Superior temporal gyrus (tissue), 1 donor: ENCODE data around the gene ZNF219.

Source experiments
- DNase-seq: peaks from one replicate; pipeline ENCODE4 v3.0.0-alpha.2; 2016; ENCODE audit errors: extremely low spot score

Gene ZNF219

DNA sequence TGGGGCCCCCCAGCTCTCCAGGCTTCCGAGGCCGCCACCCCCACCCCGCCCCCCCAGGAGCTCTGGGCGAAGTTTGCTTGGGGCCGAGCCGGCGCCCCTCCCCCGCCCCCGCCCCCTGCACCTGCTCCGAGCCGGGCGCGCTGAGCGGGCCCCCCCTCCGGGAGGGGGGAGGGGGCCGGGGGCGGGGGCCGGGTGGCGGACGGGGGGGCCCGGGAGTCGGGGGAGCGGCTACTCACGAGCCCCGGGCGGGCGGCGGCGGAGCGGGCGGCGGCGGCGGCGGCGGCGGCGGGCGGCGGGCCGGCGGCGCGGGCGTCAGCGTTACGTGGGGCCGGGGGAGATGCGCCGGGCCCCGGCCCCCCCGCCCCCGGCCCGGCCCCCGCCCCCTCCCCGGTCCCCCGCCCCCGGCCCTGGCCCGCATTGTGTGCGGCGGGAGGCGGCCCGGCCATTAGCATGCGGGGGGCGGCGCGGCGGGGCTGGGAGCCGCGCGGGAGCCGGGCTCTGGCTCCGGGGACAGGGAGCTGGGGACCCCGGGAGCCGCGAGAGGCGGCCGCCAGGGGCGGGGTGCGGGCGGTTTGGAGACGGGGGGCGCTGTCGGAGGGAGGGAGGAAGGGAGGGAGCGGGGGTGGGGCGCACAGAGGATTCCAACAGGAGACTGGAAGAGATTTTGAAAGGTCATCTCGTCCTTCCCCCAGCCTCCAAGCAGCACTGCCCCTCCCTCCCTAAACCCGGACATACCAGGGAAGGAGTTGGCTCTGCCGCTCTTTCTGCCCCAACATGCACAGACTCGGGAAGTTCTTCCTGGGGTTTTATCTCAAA is at the start of gene ZNF219:
TSS of gene ZNF219 (minus strand) at position 580 of the 816 bp plus-strand sequence. CDS start 5,064 bp downstream, outside the sequence.
- no peak for DNase-seq

DNA sequence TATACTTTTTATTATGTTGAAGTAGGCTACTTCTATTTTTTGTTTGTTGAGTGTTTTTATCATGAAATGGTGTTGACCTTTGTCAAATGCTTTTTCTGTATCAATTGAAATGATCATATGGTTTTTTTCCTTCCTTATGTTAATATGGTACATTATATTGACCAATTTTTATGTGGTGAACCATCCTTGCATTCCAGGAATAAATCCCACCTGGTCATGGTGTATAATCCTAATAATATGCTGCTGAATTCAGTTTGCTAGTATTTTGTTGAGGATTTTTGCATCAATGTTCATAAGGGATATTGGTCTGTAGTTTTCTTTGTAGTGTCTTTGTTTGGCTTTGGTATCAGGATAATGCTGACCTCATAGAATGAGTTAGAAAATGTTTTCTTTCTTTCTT is 47.0 kb upstream of the ZNF219 start:
- DNase-seq: no peak

DNA sequence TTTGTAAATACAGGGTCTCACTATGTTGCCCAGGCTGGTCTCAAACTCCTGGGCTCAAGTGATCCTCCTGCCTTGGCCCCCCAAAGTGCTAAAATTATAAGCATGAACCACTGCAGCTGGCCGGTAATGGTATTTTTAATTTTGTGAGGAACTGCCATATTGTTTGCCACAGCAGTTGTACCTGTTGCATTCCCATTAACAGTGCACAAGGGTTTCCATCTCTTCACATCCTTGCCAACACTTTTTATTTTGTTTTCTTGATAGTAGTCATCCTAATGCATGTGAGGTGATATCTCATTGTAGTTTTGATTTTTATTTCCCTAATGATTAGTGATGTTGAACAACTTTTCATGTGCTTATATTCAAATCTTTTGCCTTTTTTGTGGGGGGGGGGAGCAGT is 43.9 kb upstream of the ZNF219 start:
- no peak for DNase-seq

DNA sequence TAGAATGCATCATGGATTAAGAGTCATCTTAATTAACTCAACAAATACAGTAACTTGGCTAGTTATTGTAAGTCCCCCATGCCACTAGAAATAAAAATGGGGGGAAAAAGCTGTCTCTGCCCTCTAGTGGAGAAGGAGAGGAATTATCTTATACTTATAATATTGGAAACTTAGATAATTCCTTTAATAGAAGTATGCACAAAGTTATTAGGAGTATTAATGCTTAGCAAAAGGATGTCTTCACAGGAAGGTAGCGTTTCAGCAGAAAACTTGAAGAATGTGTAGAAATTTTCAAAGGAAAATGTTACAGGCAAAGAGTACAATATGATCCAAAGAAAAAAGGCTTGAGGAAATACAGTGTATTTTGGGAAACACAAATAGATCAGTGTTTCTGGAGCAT is 37.6 kb upstream of the ZNF219 start:
- DNase-seq: peak; percentile 16

DNA sequence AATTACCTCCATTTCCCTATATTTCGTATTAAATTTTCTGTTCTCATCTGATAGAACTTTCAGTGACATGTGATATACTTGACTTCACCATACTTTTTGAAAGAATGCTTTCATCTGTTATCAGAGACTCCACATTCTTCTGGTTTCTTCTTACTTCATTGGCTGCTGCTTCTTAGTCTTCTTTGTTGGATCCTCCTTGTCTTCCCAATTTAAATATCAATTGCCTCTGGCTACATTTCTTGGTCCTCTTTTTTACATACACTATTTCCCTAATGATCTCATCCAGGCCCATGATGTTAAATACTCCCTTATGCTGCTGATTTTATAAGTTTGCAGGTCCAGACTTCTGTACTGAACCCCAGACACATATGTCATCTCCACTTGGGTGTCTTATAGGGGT is 35.4 kb upstream of the ZNF219 start:
- DNase-seq: no peak

DNA sequence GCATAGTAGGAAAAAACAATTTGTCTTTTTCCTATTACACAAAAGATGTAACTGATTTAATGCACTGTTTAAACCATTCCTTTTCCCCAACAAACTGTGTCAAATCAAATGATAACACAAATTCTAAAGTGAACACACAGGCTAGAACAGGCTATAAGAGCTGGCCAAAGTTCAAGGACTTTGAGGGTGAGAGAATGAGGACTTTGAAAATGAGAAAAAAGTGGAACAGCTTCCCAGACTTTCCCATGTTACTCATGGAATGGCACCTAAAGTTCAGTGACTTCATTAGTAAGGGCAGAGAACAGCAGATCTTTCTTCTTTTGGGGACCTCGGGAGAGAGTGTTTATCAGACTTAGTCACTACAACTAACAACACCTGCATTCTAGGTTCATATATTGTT is 25.0 kb upstream of the ZNF219 start:
- DNase-seq: no peak

DNA sequence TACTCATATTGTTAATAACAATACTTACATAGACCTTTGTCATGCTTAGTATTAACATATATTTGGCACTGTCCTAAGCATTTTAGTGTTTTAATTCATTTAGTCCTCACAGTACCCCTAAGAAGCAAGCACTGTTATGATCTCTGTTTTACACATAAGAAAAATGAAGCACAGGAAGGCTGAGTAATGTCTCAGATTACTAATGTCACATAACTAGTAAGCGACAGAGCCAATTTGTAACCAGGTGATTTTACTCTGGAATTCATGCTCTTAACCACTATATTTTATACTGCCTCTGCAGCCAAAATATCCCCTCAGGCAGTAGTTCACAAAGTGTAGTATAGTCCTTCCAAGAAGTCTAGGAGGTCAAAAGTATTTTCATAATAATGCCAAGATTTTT is 22.7 kb upstream of the ZNF219 start:
- no peak for DNase-seq

DNA sequence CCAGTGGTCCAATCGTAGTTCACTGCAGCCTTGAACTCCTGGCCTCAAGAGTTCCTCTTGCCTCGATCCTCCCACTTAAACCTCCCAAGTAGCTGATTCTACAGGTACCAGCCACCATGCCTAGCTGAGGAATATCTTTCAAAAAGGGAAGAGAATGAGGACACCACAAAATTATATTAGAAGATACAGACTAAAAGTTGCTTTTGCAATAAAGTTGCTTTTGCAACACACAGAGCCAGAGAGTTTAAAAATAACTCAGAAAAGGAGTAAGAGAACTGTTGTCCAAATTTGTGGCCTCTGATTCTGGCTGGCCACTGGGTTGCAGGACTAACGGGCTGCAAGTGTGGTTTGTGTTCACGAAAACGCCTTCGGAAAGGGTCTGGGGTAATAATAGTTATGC is 22.2 kb upstream of the ZNF219 start:
- DNase-seq: no peak

DNA sequence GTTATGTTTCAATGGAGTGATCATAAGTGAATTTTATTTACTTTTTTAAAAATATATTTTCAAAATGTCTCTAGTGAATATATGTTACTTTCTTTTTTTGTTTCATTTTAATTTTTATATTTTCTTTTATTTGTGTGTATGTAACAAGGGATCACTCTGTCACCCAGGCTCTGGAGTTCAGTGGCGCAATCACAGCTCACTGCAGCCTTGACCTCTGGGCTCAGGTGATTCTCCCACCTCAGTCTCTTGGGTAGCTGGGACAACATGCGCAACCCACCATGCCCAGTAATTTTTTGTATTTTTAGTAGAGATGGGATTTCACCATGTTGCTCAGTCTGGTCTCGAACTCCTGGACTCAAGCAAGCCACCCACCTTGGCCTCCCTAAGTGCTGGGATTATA is 20.5 kb upstream of the ZNF219 start:
- no peak for DNase-seq

DNA sequence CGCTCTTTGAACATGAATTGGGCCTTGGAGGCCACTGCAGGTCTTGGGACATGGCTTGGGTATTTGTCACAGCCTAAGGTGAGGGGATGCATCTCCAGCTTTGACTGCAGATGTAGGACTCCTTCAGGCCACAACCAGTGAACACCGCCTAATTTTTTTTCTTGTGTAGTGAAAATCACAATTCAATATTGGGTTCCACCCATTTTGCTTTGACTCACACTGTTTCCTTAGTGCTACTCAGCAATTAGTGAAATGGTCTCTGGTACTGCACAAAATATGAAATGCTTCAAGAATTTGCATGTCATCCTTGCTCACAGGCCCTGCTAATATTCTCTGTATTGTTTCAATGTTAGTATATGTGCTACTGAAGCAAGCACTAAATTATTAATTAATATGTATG is 14.9 kb upstream of the ZNF219 start:
- DNase-seq: no peak

DNA sequence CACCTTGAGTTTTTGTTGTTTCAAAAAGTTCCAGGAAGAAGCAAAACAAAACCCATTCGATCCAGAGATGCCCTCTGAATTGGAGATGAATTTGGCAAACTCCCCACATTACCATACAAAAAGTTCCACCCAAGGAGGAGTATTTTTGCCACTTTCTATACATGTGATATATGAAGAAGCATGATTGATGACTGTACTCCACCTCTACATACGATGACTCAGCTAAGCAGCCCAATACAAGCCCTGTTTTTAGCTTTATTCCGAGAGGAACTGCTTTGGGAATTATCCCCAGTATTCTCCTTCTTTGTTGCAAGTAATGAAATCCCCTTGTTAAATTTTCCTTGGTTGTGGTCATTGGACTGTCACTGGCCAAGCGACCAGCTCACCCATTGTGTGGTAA is 13.8 kb upstream of the ZNF219 start:
- DNase-seq: no peak

DNA sequence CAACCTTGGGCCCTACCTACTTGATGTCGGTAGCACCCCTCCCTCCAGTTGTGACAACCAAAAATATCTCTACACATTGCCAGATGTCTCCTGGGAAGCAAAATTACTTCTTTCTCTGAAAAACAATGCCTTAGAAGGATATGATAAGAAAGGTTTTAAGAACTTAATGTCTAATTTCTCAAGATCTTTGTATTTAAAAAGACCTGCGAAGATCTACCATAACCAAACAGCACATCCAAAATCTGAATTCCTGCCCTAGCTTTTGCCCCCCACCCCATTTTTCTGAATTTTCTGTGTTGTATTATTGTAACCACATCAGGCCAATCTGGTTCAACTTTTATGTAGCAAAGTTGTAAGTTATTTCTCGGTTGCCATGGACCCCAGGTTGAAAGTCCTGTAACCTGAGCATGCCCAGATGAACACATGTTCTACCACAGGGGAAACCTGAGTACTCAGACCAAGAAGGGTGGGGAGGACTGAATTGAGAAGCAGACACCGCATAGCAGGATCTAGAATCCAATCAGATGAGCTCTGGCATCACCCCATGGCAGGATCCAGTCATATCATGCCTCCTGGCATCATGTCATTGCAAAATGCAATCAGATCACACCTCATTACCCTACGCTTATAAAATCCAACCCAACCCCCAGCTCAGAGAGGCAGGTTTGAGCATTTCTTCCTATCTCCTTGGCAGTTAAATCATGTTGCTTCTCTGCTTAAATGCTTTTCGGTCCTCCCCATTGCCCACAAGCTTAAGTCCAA is 11.1 kb upstream of the ZNF219 start:
- no peak for DNase-seq

DNA sequence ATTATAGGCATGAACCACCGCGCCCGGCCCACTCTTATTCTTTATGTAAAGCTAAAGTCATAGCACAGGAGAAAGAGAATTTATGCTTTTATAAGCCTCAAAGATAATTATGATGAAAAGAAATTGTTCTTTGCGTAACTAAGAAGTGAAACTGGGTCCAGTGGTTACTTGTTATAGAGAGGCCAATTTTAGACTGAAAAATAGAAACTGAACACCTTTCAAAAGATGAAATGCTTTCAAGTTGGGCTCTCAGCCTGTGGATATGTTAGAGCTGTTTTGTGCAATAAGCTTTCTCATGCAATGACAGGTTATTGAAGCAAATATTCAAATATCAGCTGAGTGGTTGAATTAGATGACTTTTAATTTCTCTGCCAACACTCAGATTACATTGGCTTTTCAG is 10.3 kb upstream of the ZNF219 start:
- no peak for DNase-seq

DNA sequence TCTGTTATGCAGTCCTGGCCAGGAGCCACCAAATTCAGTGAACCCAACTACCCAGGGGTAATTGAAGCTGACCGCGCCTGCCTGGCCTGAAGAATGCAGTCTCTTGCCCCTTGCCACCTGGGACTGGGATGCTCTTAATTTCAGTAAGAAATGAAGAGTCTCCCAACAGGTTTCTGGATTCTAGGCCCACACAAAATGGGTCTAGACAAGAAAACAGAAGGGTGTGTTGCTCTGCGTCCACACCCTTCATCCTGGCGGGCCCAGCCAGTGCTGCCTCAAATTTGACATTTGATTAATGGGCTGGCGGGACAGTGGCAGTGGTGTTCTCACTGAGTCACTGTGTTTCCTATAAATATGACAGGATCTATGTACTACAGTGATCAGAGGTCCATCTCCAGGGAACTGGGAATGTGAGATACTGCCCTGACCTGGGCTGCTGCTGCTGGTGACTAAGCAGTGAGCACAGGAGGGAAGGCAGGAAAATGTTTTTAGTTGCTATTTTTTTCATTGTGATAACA is 8.9 kb upstream of the ZNF219 start:
- no peak for DNase-seq

DNA sequence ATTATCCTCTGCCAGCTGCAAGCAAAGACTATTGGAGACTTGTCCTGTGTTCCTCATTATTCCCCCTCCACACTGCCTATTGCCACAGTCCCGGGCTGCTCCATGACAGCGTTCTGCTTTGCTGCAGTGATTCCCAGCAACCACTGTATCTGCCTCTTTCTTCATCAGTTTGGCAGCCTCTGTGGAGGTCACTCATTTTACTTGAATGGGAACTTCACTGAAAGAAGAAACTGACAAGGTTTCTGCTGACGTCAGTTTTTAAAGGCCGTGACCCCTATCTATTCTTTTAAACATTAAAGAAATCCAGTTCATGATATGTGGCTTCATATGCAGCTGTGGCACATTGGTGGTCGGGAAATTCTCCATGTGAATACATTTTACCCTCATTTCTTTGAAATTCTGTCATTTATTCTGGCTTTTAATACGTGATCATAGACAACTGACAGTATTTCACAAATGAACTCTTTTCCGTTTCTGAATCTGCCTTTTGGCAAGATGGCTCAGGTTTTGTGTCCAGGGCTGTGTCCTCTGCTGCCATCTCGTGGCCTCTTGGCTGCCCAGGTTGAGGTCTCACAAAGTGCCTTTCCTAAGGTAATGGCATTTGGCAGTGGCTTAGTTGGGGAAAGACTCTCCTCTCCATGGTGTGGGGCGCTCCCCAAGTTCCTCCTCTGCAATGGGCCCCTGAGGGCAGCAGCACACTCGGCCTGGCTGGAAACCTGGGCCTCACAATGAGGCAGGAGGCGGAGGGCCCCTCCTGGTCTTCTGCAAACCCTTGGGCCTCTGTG is 8.2 kb upstream of the ZNF219 start:
- DNase-seq: peak; percentile 90

DNA sequence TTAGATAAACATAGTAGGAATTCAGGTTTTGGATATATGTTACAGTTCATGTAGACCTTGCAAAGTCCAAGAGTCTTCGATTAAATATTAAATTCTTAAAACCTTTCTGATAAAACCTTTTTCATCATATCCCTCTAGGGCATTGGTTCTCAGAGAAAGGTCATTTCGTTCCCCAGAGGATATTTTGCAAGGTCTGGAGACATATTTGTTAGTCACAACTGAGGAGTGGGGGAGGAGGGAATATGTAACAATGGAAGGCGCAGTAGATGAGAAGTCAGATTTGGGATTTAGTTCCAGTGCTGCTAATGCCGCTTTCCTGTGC is 7.7 kb upstream of the ZNF219 start:
- no peak for DNase-seq

DNA sequence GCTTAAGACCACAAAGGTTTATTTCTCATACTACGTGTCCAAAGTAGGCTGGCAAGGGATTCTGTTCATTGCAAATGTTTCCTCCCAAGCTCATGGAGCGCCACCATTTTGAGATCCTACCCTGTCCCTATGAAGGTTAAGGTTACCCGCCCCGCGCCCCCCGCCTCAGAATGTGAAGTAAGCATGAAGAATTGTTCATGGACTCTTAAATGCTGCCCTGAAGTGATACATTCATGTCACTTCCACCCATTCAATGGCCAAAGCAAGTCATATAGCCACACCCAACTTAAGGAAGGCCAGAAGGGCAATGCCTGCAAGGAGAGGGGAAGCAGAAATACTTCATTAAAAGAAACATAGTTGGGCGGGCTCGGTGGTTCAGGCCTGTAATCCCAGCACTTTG is 6.6 kb upstream of the ZNF219 start:
- no peak for DNase-seq

DNA sequence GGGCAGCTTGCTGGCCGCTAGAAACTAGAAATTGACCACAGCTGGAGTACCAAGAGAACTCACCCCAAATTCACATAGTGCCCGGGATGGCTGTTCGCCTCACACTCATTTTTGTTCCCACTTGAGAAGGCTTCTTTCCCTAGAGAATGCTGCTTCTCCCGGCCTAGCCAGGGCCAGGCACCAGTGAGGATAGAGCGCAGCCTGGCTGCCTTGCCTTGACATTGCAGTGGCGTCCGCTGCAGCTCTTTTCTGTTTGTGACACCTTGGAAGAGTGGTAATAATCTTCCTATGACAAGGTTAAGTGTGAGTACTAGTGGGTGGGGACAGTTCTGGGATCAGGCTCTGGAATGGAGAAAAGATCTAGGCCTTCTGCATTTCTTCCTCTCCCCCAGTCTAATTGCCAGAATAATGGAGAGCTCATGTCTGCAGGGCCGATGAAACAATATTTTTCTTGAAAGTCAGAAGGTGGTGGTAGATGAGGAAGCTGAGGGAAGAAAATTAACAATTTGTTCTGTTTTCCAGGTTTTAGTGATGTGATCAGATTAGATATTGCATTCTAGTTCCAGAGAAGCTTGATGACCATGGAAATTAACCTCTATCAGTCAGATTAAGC is 6.1 kb upstream of the ZNF219 start:
- DNase-seq: peak; percentile 92

DNA sequence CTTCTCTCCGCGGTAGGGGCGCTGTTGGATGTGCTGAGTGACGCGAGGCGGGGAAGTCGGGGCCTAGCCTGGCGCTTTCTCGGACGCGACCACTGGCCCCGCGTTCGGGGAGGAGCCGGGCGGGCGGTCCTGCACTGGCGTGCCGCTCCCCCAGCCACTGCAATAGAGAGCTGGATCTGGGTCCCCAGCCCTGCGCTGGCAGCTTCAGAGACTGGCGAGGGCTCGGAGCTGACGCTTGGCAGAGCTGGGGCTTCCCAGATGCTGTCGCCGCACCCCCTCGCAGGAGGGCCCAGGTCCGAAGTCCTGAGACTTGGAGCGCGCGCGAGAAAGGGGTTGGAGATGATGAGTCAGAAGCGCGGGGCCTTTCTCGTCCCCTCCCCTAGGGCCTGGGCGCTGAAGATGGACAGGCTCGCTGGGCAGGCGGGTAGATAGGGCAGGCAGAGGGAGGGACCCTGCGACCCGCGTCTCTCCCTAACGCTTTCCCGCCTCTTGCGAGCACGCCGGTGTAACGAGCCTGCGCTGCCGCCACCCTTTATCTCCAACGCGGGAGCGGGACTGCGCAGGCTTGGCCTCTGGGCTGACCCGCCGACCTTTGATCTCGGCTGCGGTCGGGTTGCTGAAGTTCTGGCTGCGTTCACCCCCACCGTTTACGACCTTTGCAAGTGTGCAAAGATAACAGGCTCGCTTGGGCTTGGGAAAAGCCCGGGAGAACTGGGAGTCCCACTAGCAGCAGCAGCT is 5.4 kb upstream of the ZNF219 start:
- DNase-seq: peak; percentile 99

DNA sequence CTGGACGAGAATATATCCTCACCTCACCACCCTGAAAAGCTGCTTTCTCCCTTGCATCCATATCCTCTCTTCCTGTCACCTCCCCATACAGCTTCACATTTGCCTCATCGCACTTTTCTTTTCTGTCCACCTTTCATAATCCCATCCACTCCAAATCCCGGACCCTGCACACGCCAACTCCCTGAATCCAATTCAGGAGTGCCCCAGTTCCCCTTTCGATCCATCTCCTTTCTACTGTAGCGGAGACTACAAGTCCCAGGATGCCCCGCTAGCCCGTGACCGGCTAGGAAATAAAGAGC is 4.9 kb upstream of the ZNF219 start:
- no peak for DNase-seq
